Ishikawa (cell line): ENCODE results near the gene C16orf46.

Experiments
- CEBPB ChIP-seq: IDR thresholded peaks from 2 replicates; pipeline ENCODE4 v1.6.1; 2012
- CREB1 ChIP-seq: IDR thresholded peaks from 2 replicates; pipeline ENCODE4 v1.6.1; 2012; ENCODE audit warnings: low read depth
- EGR1 ChIP-seq: IDR thresholded peaks from 2 replicates; pipeline ENCODE4 v1.6.1; 2012
- EP300 ChIP-seq: IDR thresholded peaks from 2 replicates; pipeline ENCODE4 v1.6.1; 2012; ENCODE audit warnings: borderline replicate concordance
- FOXM1 ChIP-seq: IDR thresholded peaks from 2 replicates; pipeline ENCODE4 v1.6.1; 2012; ENCODE audit warnings: low read depth, borderline replicate concordance
- NFIC ChIP-seq: IDR thresholded peaks from 2 replicates; pipeline ENCODE4 v1.6.1; 2012
- RAD21 ChIP-seq: IDR thresholded peaks from 2 replicates; pipeline ENCODE4 v1.6.1; 2012; ENCODE audit warnings: low read depth
- REST ChIP-seq: IDR thresholded peaks from 2 replicates; pipeline ENCODE4 v1.6.1; 2012; ENCODE audit warnings: low read depth, mild to moderate bottlenecking
- TAF1 ChIP-seq: IDR thresholded peaks from 2 replicates; pipeline ENCODE4 v1.6.1; 2012; ENCODE audit warnings: low read depth, mild to moderate bottlenecking
- YY1 ChIP-seq: IDR thresholded peaks from 2 replicates; pipeline ENCODE4 v1.6.1; 2012; ENCODE audit warnings: low read depth
- TF ChIP-seq, protein P1 (sequence below): IDR thresholded peaks from 2 replicates; pipeline ENCODE4 v1.6.1; 2012
- TF ChIP-seq, protein P2 (sequence below): IDR thresholded peaks from 2 replicates; pipeline ENCODE4 v1.6.1; 2012

DNA sequence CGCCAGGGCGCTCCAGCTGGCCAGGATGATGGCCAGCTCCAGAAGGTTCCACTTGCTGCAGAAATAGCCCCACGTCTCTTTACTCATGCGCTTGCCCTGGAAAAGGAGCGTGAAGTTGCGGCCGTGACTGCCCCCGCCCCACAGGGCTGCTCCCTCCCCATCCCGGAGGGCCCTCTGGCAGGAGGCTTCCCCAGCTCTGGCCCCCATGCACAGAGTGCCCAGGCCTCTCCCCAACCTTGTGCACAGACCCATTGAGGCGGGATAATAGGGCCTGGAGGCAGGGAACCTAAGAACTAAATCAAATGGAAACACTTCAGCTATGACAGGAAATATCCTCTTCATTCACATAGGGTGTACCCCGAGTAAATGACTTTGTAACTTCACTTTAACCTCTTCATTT, 40.4 kb upstream of the C16orf46 start:
- TF ChIP-seq CREB1, result no peak
- TF ChIP-seq RAD21, result no peak
- TF ChIP-seq, protein P1, sequence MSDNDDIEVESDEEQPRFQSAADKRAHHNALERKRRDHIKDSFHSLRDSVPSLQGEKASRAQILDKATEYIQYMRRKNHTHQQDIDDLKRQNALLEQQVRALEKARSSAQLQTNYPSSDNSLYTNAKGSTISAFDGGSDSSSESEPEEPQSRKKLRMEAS, result no peak
- no peak for TF ChIP-seq EP300
- no peak for TF ChIP-seq NFIC
- TF ChIP-seq, protein P2, sequence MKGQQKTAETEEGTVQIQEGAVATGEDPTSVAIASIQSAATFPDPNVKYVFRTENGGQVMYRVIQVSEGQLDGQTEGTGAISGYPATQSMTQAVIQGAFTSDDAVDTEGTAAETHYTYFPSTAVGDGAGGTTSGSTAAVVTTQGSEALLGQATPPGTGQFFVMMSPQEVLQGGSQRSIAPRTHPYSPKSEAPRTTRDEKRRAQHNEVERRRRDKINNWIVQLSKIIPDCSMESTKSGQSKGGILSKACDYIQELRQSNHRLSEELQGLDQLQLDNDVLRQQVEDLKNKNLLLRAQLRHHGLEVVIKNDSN, result no peak
- TF ChIP-seq CEBPB, result no peak
- TF ChIP-seq FOXM1, result no peak
- no peak for TF ChIP-seq TAF1
- no peak for TF ChIP-seq EGR1
- TF ChIP-seq REST, result no peak
- TF ChIP-seq YY1, result no peak
